Mesenchymal stem cell (in vitro differentiated cells and primary cell): ENCODE data around the gene SH3TC1.

Source experiments
- DNase-seq: peaks from one replicate; pipeline ENCODE4 v3.0.0-alpha.2; 2013
- H2AFZ ChIP-seq: one replicate; pipeline ENCODE4 v1.6.1; 2013; ENCODE audit warnings: low read depth, mild to moderate bottlenecking, control low read depth, inconsistent platforms, low read length, moderate library complexity
- H2AK5ac ChIP-seq: 2 replicates; pipeline ENCODE4 v1.6.1; 2013; ENCODE audit warnings: low read length, moderate library complexity, mild to moderate bottlenecking, inconsistent platforms; ENCODE audit not compliant: severe bottlenecking
- H2BK120ac ChIP-seq: one replicate; pipeline ENCODE4 v1.6.1; 2013; ENCODE audit warnings: low read depth, mild to moderate bottlenecking, inconsistent platforms, low read length, moderate library complexity
- H2BK12ac ChIP-seq, 2 experiments: one replicate each; pipeline ENCODE4 v1.6.1; 2013; ENCODE audit warnings: inconsistent platforms in 2 of 2, low read length in 2 of 2, mild to moderate bottlenecking in 2 of 2, moderate library complexity in 2 of 2, control low read depth in 1 of 2
- H2BK15ac ChIP-seq: one replicate; pipeline ENCODE4 v1.6.1; 2013; ENCODE audit warnings: mild to moderate bottlenecking, low read depth, inconsistent platforms; ENCODE audit not compliant: poor library complexity, severe bottlenecking
- H2BK5ac ChIP-seq: 2 replicates; pipeline ENCODE4 v1.6.1; 2013; ENCODE audit warnings: low read depth, mild to moderate bottlenecking, low read length, control low read depth, inconsistent platforms; ENCODE audit not compliant: poor library complexity, severe bottlenecking
- H3K14ac ChIP-seq, 2 experiments: one replicate each; pipeline ENCODE4 v1.6.1; 2013; ENCODE audit warnings: inconsistent platforms in 2 of 2, low read length in 2 of 2, control low read depth in 1 of 2, mild to moderate bottlenecking in 1 of 2, moderate library complexity in 1 of 2
- H3K18ac ChIP-seq, 2 experiments: one replicate each; pipeline ENCODE4 v1.6.1; 2013; ENCODE audit warnings: inconsistent platforms in 2 of 2, low read length in 2 of 2, control low read depth in 1 of 2, low read depth in 1 of 2, mild to moderate bottlenecking in 1 of 2
- H3K23ac ChIP-seq, 2 experiments: one replicate each; pipeline ENCODE4 v1.6.1; 2013; ENCODE audit warnings: inconsistent platforms in 2 of 2, low read length in 2 of 2, mild to moderate bottlenecking in 2 of 2, moderate library complexity in 2 of 2, control low read depth in 1 of 2
- H3K27ac ChIP-seq: 2 replicates; pipeline ENCODE4 v1.5.1; 2013; ENCODE audit warnings: mild to moderate bottlenecking, moderate library complexity, low read length, control low read depth, inconsistent platforms; ENCODE audit not compliant: poor library complexity, severe bottlenecking
- H3K27me3 ChIP-seq, 2 experiments: 2 replicates each; pipeline versions ENCODE4 v1.6.1 to v1.7.0; 2013; ENCODE audit warnings: low read length in 2 of 2, mild to moderate bottlenecking in 2 of 2, moderate library complexity in 2 of 2, control low read depth in 1 of 2, inconsistent platforms in 1 of 2; ENCODE audit not compliant: control insufficient read depth in 1 of 2, insufficient read depth in 1 of 2
- H3K36me3 ChIP-seq, 2 experiments: 2 replicates each; pipeline versions ENCODE4 v1.6.1 to v1.7.0; 2013; ENCODE audit warnings: low read length in 2 of 2, control low read depth in 1 of 2, inconsistent platforms in 1 of 2, low read depth in 1 of 2, mild to moderate bottlenecking in 1 of 2; ENCODE audit not compliant: insufficient read depth in 2 of 2, control insufficient read depth in 1 of 2
- H3K4ac ChIP-seq, 2 experiments: one replicate each; pipeline ENCODE4 v1.6.1; 2013; ENCODE audit warnings: inconsistent platforms in 2 of 2, low read length in 2 of 2, mild to moderate bottlenecking in 2 of 2, moderate library complexity in 2 of 2, control low read depth in 1 of 2, low read depth in 1 of 2
- H3K4me1 ChIP-seq: 2 replicates; pipeline ENCODE4 v1.6.1; 2013; ENCODE audit warnings: low read depth, low read length, control low read depth; ENCODE audit not compliant: control insufficient read depth, insufficient read depth
- H3K4me2 ChIP-seq: 2 replicates; pipeline ENCODE4 v1.6.1; 2013; ENCODE audit warnings: low read length, mild to moderate bottlenecking, inconsistent platforms; ENCODE audit not compliant: poor library complexity, severe bottlenecking
- H3K4me3 ChIP-seq, 2 experiments: 2 replicates each; pipeline versions ENCODE4 v1.5.1 to v1.7.0; 2013; ENCODE audit warnings: low read length in 2 of 2, mild to moderate bottlenecking in 2 of 2, control low read depth in 1 of 2, low read depth in 1 of 2; ENCODE audit not compliant: insufficient read depth in 1 of 2
- H3K79me1 ChIP-seq: replicated peaks from 2 replicates; pipeline ENCODE4 v1.6.1; 2013; ENCODE audit warnings: mild to moderate bottlenecking, control low read depth, low read length, inconsistent platforms; ENCODE audit not compliant: poor library complexity, severe bottlenecking
- H3K9ac ChIP-seq: 2 replicates; pipeline ENCODE4 v1.7.0; 2013; ENCODE audit warnings: mild to moderate bottlenecking, low read length, moderate library complexity
- H3K9me3 ChIP-seq: 2 replicates; pipeline ENCODE4 v1.7.0; 2013; ENCODE audit warnings: mild to moderate bottlenecking, low read length; ENCODE audit not compliant: control insufficient read depth
- H4K8ac ChIP-seq: one replicate; pipeline ENCODE4 v1.6.1; 2013; ENCODE audit warnings: inconsistent platforms, mild to moderate bottlenecking, low read length, moderate library complexity
- H4K91ac ChIP-seq: one replicate; pipeline ENCODE4 v1.6.1; 2013; ENCODE audit warnings: mild to moderate bottlenecking, low read length, inconsistent platforms
- WGBS: methylation state at CpG from one replicate; pipeline ENCODE4 v1.1.7; 2013; ENCODE audit warnings: mixed read lengths; 5-methylcytosine and 5-hydroxymethylcytosine counted together

The SH3TC1 gene

DNA sequence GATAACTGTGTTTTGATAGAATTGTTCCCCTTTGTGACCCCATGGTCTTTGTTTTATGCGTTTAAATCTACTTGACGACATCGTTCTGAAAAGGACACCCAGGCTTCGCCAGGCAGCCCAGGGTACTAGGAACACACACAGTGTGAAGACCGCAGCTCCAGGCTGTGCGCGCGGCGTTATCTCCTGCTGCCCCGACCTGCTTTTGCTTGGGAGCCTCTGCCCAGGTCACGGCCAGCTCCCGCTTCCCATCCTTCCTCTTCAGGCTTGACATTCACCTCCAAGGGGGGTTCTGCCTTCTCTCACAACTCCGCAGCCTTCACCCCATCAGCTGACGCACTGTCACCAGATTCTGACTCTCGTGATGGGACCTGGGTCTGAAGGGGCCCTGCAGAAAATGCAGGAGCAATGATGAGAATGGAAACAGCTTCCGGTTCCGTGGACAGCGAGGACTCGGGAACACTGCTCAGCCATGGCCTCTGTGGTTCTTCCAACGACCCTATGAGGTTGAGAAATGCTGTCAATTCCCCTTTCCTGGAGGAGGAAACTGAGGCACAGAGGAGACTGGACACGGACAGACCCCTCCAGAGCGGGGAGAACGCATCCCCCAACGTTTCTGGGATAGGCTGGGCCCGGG, 69.9 kb downstream of the SH3TC1 start:
- Histone ChIP-seq H2AFZ (no peak overlapping the region), H4K91ac (peak overlapping the region; percentile 96), H3K36me3 (no peaks in the 10 kb centered on the region), H3K4ac (peak overlapping the region; percentile 67 to 92), H3K4me1 (peaks cover 24% of the 10 kb centered on the region), H3K9ac (peak overlapping the region; percentile 85), H3K27ac (no peak overlapping the region), H3K4me2 (no peak overlapping the region), H3K79me1 (no peaks in the 10 kb centered on the region), H2AK5ac (no peak overlapping the region), H3K4me3 (peak overlapping the region in 1 of 2 experiments; percentile 79), H3K9me3 (no peaks in the 10 kb centered on the region), H3K14ac (peak overlapping the region in 1 of 2 experiments; percentile 31), H2BK15ac (peak overlapping the region; percentile 96), H2BK5ac (no peak overlapping the region), H3K27me3 (peaks cover 15 to 26% of the 10 kb centered on the region in 2 experiments), H2BK12ac (peak overlapping the region; percentile 65 to 75), H3K18ac (peak overlapping the region; percentile 80 to 85), H3K23ac (peak overlapping the region in 1 of 2 experiments; percentile 18), H4K8ac (peak overlapping the region; percentile 97), H2BK120ac (peak overlapping the region; percentile 29)
- WGBS = 79% methylated on average over 25 of the region's 25 CpGs
- no peak for DNase-seq

DNA sequence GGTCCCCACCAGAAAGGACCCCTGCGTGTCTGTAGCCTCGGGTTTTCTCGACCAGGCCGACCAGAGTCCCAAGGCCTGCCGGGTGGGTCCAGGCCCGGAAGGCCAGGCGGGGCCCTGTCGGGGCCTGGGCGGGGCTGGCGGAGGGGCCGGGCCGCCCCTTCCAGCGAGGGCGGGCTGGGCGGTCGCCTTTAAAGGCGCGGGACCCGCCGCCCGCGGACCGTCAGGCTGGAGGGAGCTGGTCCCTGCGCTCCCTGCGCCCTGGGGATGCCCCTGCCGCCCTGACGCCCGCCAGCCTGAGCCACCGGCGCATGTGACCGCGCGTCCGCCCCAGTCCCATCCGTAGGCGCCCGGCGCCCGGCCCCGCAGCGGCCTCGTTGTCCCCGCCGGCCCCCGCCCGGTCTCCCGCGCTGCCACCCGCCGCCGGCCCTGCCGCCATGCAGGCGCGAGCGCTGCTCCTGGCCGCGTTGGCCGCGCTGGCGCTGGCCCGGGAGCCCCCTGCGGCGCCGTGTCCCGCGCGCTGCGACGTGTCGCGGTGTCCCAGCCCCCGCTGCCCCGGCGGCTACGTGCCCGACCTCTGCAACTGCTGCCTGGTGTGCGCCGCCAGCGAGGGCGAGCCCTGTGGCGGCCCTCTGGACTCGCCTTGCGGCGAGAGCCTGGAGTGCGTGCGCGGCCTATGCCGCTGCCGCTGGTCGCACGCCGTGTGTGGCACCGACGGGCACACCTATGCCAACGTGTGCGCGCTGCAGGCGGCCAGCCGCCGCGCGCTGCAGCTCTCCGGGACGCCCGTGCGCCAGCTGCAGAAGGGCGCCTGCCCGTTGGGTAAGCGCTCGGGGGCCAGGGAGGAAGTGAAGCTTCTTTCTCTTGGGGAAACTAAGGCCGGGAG, 70.7 kb downstream of the SH3TC1 start, which contains the start of gene HTRA3:
TSS of gene HTRA3 (plus strand) at position 220 of the 883 bp plus-strand sequence. CDS start at position 435, 215 bp downstream.
- H3K14ac ChIP-seq = peak within 1 kb of the TSS in 1 of 2 experiments; percentile 86
- H3K23ac ChIP-seq = peak within 1 kb of the TSS in 1 of 2 experiments; percentile 38
- peak within 1 kb of the TSS; percentile 91 to 92 for H3K4ac ChIP-seq
- H3K27ac ChIP-seq = no peak within 1 kb of the TSS
- H2BK120ac ChIP-seq = peak within 1 kb of the TSS; percentile 29
- peak; percentile 70 for DNase-seq
- H4K8ac ChIP-seq = peak within 1 kb of the TSS; percentile 97
- peaks cover 14 to 26% of the 10 kb centered on the region in 2 experiments for H3K27me3 ChIP-seq
- peak within 1 kb of the TSS; percentile 96 for H4K91ac ChIP-seq
- no peak within 1 kb of the TSS for H2BK5ac ChIP-seq
- no peaks in the 10 kb centered on the region for H3K79me1 ChIP-seq
- H2AFZ ChIP-seq = peak within 1 kb of the TSS; percentile 42
- peak within 1 kb of the TSS; percentile 86 for H3K4me2 ChIP-seq
- peaks cover 24% of the 10 kb centered on the region for H3K4me1 ChIP-seq
- no peaks in the 10 kb centered on the region for H3K9me3 ChIP-seq
- H3K4me3 ChIP-seq = peak within 1 kb of the TSS; percentile 38 to 79
- peak within 1 kb of the TSS; percentile 85 for H3K9ac ChIP-seq
- H2BK12ac ChIP-seq = peak within 1 kb of the TSS; percentile 65 to 75
- WGBS = 4% methylated on average over 102 of the region's 111 CpGs
- peak within 1 kb of the TSS; percentile 96 for H2BK15ac ChIP-seq
- no peak within 1 kb of the TSS for H2AK5ac ChIP-seq
- no peaks in the 10 kb centered on the region for H3K36me3 ChIP-seq
- H3K18ac ChIP-seq = peak within 1 kb of the TSS; percentile 85 to 94

DNA sequence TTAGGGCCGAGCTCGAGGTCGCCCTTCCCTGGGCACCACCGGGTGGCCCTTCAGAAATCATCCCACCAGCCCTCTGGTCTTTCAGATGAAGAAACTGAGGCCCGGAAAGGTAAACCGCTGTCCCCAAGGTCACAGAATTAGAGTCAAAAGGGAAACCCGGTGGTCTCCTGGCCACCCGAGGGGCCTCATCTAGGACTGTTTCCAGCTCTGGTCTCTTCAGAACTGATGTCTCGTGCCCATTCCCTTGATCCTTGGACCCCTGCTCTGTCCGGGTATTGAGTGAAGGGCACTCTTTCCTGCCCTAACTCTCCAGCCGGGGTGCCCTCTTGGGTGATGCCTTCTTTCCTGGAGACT, 71.3 kb downstream of the SH3TC1 start:
- Histone ChIP-seq H3K9ac (peak overlapping the region; percentile 71), H4K8ac (no peak overlapping the region), H3K36me3 (no peaks in the 10 kb centered on the region), H2BK12ac (peak overlapping the region in 1 of 2 experiments; percentile 38), H2AFZ (no peak overlapping the region), H3K27ac (no peak overlapping the region), H3K4me3 (peak overlapping the region in 1 of 2 experiments; percentile 79), H3K23ac (no peak overlapping the region), H2BK5ac (no peak overlapping the region), H3K79me1 (no peaks in the 10 kb centered on the region), H3K27me3 (peaks cover 14 to 26% of the 10 kb centered on the region in 2 experiments), H2BK15ac (peak overlapping the region; percentile 17), H3K4me1 (peaks cover 24% of the 10 kb centered on the region), H3K4me2 (no peak overlapping the region), H3K9me3 (no peaks in the 10 kb centered on the region), H2AK5ac (no peak overlapping the region), H3K14ac (peak overlapping the region in 1 of 2 experiments; percentile 86), H3K4ac (peak overlapping the region in 1 of 2 experiments; percentile 91), H4K91ac (no peak overlapping the region), H2BK120ac (peak overlapping the region; percentile 29), H3K18ac (peak overlapping the region in 1 of 2 experiments; percentile 49)
- WGBS = 74% methylated on average over 11 of the region's 11 CpGs
- no peak for DNase-seq
